Esophagus squamous epithelium (tissue), 5 donors: ENCODE data around the gene CSTF1. TPM values are rescaled to one million over a fixed set of nuclear protein-coding genes. Genes with fewer than 3 reads are reported as not detected.
A peak's percentile ranks its signal among the peaks of the same experiment; 100 is the strongest.
"Not testable (repeated sequence)": the region's sequence is repeated elsewhere in the genome, so short reads cannot be mapped to it uniquely, and the experiment has no call there.

Source experiments
- DNase-seq: peaks from one replicate; lab custom pipeline; 2025; lab: John Stamatoyannopoulos, UW
- H3K27ac ChIP-seq, 4 donors: fragments of 200-600 bp; sonication (generic); one replicate each; pipeline ENCODE4 v1.5.1; 2016 to 2019; ENCODE audit warnings: mild to moderate bottlenecking in 1 of 4
- H3K27me3 ChIP-seq, 4 donors: fragments of 200-600 bp; sonication (generic); 1 replicate in 3 of 4; 2 replicates in 1 of 4; pipeline versions ENCODE4 v1.5.1 to v1.6.0; 2017 to 2021; ENCODE audit warnings: antibody characterized with exemption in 1 of 4
- H3K36me3 ChIP-seq, 3 donors: fragments of 200-600 bp; sonication (generic); one replicate each; pipeline ENCODE4 v1.5.1; 2016 to 2019
- H3K4me1 ChIP-seq, 3 donors: fragments of 200-600 bp; sonication (generic); one replicate each; pipeline ENCODE4 v1.5.1; 2017 to 2019
- H3K4me3 ChIP-seq, 4 donors: fragments of 200-600 bp; sonication (generic); 1 replicate in 3 of 4; 2 replicates in 1 of 4; pipeline ENCODE4 v1.5.1; 2016 to 2019; ENCODE audit warnings: mild to moderate bottlenecking in 2 of 4, moderate library complexity in 1 of 4
- H3K9me3 ChIP-seq, 3 donors: fragments of 200-600 bp; sonication (generic); one replicate each; pipeline ENCODE4 v1.5.1; 2016 to 2019
- CTCF ChIP-seq, 6 experiments: fragments of 450-650 bp in 4 of 6; fragments of 200-600 bp in 2 of 6; sonication (generic) in 2 of 6; IDR thresholded peaks; one replicate each; pipeline ENCODE4 v1.5.1; 2016 to 2019; ENCODE audit warnings: antibody characterized with exemption in 6 of 6, mild to moderate bottlenecking in 4 of 6, moderate library complexity in 4 of 6
- POLR2A ChIP-seq, 4 donors: fragments of 450-650 bp; IDR thresholded peaks; one replicate each; pipeline ENCODE4 v1.6.1; 2017; ENCODE audit warnings: antibody characterized with exemption in 4 of 4, mild to moderate bottlenecking in 4 of 4, moderate library complexity in 3 of 4
- WGBS, 2 donors: methylation state at CpG; one replicate each; pipeline ENCODE4 v1.1.5; 2018; 5-methylcytosine and 5-hydroxymethylcytosine counted together
- intact Hi-C: fragments of 100-400 bp; cut with DNase I; formaldehyde crosslinking; loops from one replicate; pipeline ENCODE4 v1.15.0; 2022
- total RNA-seq, 4 donors: library from RNA; depleted of rRNA; stranded (reverse); fragments of >200 nt; gene quantifications; one replicate each; pipeline ENCODE4 v1.1.0, GENCODE V29; 2016
- donor health status: DM: yes; HTN: yes; CAD: no.

Gene CSTF1
- total RNA-seq, 4 donors from 2014 or later, result 13.2 to 33.5 (median 24.1) TPM

- H3K9me3 ChIP-seq, result no peaks in the 10 kb centered on the region
- intact Hi-C loops, result no loop called here
- no peak for DNase-seq
- no peak overlapping the region for H3K4me3 ChIP-seq
- no peak overlapping the region for H3K27ac ChIP-seq
- WGBS, 2 donors, result 67 to 91% methylated on average over 1 of the region's 1 CpG
- peaks cover 0 to 44% (median 4%) of the 10 kb centered on the region in 3 donors for H3K36me3 ChIP-seq
- peaks cover 0 to 18% (median 7%) of the 10 kb centered on the region in 3 donors for H3K4me1 ChIP-seq
- H3K27me3 ChIP-seq, result no peaks in the 10 kb centered on the region
- TF ChIP-seq POLR2A (IDR thresholded peaks at IDR 0.05), result no peak
- TF ChIP-seq CTCF (IDR thresholded peaks at IDR 0.05), result no peak
These were observed 17.5 kb downstream of the CSTF1 start for GRCh38 chr20:56409956-56410355.

- H3K27me3 ChIP-seq, DNase-seq, H3K4me3 ChIP-seq, H3K9me3 ChIP-seq, intact Hi-C loops: not testable (repeated sequence)
- Histone ChIP-seq H3K27ac (peak overlapping the region; percentile 36 to 80 (median 64)), H3K4me1 (peaks cover 0 to 18% (median 7%) of the 10 kb centered on the region in 3 donors), H3K36me3 (peaks cover 0 to 31% (median 4%) of the 10 kb centered on the region in 3 donors)
- 93% methylated on average over 5 to 7 of the region's 7 CpGs for WGBS, 2 donors
These were observed 18.8 kb downstream of the CSTF1 start for GRCh38 chr20:56411287-56411686.

GRCh38 chr20:56411759-56412472 lies 19.5 kb downstream of the CSTF1 start, which contains the start of gene CASS4:
TSS of gene CASS4 (plus strand) at chr20:56412260. CDS start at chr20:56412459, 199 bp downstream.
- H3K4me1 ChIP-seq, result peaks cover 0 to 18% (median 7%) of the 10 kb centered on the region in 3 donors
- H3K27me3 ChIP-seq, result no peaks in the 10 kb centered on the region
- H3K9me3 ChIP-seq, result no peaks in the 10 kb centered on the region
- WGBS, 2 donors, result 43 to 51% methylated on average over 10 of the region's 10 CpGs
- no peak for DNase-seq
- H3K27ac ChIP-seq, result peak within 1 kb of the TSS; percentile 36 to 80 (median 64)
- TF ChIP-seq CTCF (IDR thresholded peaks at IDR 0.05), result no peak
- TF ChIP-seq POLR2A (IDR thresholded peaks at IDR 0.05), result peak in 1 of 4 donors; percentile 46
- H3K4me3 ChIP-seq, result peak within 1 kb of the TSS in 3 of 4 donors; percentile 17 to 47 (median 17)
- peaks cover 0 to 25% (median 4%) of the 10 kb centered on the region in 3 donors for H3K36me3 ChIP-seq
- intact Hi-C loops, result no loop called here

GRCh38 chr20:56412473-56412790 lies 20.0 kb downstream of the CSTF1 start:
- H3K4me1 ChIP-seq, result peaks cover 0 to 18% (median 7%) of the 10 kb centered on the region in 3 donors
- H3K4me3 ChIP-seq, result peak overlapping the region in 3 of 4 donors; percentile 17 to 47 (median 17)
- no peak for DNase-seq
- intact Hi-C loops, result no loop called here
- peak overlapping the region; percentile 36 to 80 (median 64) for H3K27ac ChIP-seq
- peaks cover 0 to 20% (median 2%) of the 10 kb centered on the region in 3 donors for H3K36me3 ChIP-seq
- no peaks in the 10 kb centered on the region for H3K9me3 ChIP-seq
- WGBS, 2 donors, result 84 to 88% methylated on average over 7 of the region's 7 CpGs
- no peak for TF ChIP-seq POLR2A (IDR thresholded peaks at IDR 0.05)
- no peak for TF ChIP-seq CTCF (IDR thresholded peaks at IDR 0.05)
- no peaks in the 10 kb centered on the region for H3K27me3 ChIP-seq

- 96 to 100% methylated on average over 3 of the region's 3 CpGs for WGBS, 2 donors
- Histone ChIP-seq H3K9me3 (no peaks in the 10 kb centered on the region), H3K27ac (peak overlapping the region; percentile 36 to 80 (median 64)), H3K27me3 (no peaks in the 10 kb centered on the region), H3K4me1 (peaks cover 0 to 18% (median 7%) of the 10 kb centered on the region in 3 donors), H3K4me3 (peak overlapping the region in 2 of 4 donors; percentile 17 to 47), H3K36me3 (peaks cover 0 to 15% (median 0%) of the 10 kb centered on the region in 3 donors)
- DNase-seq, result no peak
- intact Hi-C loops, result no loop called here
- TF ChIP-seq CTCF (IDR thresholded peaks at IDR 0.05), result no peak
- no peak for TF ChIP-seq POLR2A (IDR thresholded peaks at IDR 0.05)
These were observed 20.5 kb downstream of the CSTF1 start for GRCh38 chr20:56412949-56413348.
